Measurements from ENCODE around the gene NTF4. TPM values are rescaled to one million over a fixed set of nuclear protein-coding genes. Genes with fewer than 3 reads are reported as not detected.

Gene NTF4
- total and polyA plus RNA-seq, 8 donors: 0.09 TPM; not detected in 7

DNA sequence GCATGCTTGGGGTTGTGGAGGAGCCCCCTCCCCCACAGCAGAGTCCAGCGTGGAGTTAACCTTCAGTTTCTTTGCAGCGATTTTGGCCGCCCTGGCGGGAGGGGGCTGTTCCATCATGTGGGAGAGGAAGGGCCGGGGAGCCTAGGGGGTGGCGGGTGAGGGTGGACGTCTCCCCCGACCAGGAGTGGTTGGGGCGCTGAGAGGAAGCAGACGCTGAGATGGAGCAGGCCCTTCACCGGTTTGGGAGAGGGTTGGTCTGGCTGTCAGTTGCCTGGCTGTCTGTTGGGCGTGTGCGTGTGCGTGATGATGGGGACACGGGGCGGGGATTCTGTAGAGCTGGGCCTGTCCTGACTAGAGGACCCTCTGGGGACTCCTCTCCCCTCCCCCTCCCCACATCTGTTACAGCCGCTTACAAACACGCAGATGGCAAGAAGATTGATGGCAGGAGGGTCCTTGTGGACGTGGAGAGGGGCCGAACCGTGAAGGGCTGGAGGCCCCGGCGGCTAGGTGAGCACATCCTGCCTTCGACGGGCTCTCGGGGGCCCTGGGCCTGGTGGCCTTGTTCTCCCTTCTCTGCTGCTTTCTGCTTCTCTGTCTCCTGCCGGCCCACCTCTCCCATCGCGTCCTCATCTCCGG, 39.7 kb upstream of the NTF4 start:
- no peaks in the 10 kb centered on the region for H3K4me1 ChIP-seq
- no peak for FAIRE-seq
- peaks cover 0 to 79% (median 25%) of the 10 kb centered on the region in 3 donors for H3K36me3 ChIP-seq
- H3K9me3 ChIP-seq: no peaks in the 10 kb centered on the region
- no peak for DNase-seq
- intact Hi-C loops (cut with DNase I): loop anchor here in 1 of 3 donors (5.0 kb wide), 1 partner anchor 93 kb away; no protein-coding TSS in a partner anchor
- no peak for ATAC-seq
- H3K27me3 ChIP-seq: no peaks in the 10 kb centered on the region
- H3K27ac ChIP-seq: no peak overlapping the region
- 85 to 89% methylated on average over 30 of the region's 30 CpGs for WGBS, 2 donors
- TF ChIP-seq, protein P1, sequence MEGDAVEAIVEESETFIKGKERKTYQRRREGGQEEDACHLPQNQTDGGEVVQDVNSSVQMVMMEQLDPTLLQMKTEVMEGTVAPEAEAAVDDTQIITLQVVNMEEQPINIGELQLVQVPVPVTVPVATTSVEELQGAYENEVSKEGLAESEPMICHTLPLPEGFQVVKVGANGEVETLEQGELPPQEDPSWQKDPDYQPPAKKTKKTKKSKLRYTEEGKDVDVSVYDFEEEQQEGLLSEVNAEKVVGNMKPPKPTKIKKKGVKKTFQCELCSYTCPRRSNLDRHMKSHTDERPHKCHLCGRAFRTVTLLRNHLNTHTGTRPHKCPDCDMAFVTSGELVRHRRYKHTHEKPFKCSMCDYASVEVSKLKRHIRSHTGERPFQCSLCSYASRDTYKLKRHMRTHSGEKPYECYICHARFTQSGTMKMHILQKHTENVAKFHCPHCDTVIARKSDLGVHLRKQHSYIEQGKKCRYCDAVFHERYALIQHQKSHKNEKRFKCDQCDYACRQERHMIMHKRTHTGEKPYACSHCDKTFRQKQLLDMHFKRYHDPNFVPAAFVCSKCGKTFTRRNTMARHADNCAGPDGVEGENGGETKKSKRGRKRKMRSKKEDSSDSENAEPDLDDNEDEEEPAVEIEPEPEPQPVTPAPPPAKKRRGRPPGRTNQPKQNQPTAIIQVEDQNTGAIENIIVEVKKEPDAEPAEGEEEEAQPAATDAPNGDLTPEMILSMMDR (IDR thresholded peaks at IDR 0.05): no peak
- H3K4me3 ChIP-seq: no peak overlapping the region

DNA sequence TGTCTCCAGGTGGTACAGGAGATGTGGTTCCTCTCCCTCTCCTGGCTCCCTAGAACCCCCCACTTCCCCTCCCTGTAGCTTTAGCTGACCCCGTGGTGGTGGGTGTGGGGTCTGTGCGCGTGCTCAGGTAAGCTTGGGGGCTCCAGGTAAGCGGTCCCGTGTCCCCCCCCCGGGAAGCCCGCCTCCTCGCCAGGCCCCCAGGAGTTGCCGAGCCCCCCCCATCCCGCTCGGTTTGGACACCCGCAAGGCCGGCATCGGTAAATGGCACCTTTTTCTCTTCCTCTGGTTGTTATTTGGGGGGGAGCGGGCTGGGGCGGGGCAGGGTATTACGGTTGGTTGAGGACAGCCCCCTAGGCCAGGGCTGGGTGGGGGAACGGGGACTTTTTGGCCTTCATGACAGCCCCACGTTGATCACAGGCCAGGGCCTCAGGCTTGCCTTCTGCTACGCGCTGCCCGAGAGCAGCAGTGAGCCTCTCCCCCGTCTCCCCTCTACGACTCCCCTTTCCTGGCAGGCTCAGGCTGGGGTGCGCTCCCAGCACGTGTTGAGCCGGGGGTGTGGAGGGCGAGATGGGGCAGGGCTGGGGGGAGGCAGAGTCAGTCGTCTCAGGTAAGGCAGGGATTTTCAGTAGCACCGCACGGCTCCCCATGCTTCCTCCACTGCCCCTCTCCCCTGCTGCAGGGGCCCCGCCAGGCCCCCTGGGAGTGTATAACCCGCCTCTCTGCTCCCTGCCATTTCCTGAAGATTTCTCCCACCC, 38.9 kb upstream of the NTF4 start:
- H3K27me3 ChIP-seq: no peaks in the 10 kb centered on the region
- no peak overlapping the region for H3K27ac ChIP-seq
- no peaks in the 10 kb centered on the region for H3K9me3 ChIP-seq
- TF ChIP-seq, protein P1 (IDR thresholded peaks at IDR 0.05): no peak
- intact Hi-C loops (cut with DNase I): loop anchor here in 1 of 3 donors (5.0 kb wide), 1 partner anchor 94 kb away; no protein-coding TSS in a partner anchor
- H3K36me3 ChIP-seq: peaks cover 3 to 80% (median 27%) of the 10 kb centered on the region in 3 donors
- no peaks in the 10 kb centered on the region for H3K4me1 ChIP-seq
- H3K4me3 ChIP-seq: no peak overlapping the region
- FAIRE-seq: no peak
- no peak for DNase-seq
- 88 to 92% methylated on average over 30 to 33 of the region's 33 CpGs for WGBS, 2 donors
- ATAC-seq: no peak

DNA sequence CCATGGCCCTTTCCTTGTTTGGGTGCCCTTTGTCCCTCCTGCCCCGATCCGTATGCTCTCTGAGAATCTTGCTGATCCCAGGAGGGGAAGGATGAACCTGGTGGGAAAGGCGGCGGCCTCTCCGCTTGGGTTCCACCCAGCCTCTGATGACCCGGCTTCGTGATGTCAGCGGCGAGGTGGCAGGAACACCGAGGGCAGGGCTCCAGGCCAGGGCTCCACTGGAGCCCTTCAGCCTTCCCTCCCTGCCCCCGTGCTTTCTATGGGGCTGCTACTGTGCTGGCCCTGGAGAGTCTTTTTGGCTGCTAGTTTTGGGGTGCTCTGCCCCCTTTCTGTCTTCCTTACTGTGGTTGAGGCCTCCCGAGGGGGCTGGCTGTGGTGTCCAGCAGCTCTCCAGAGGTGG, 37.7 kb upstream of the NTF4 start:
- TF ChIP-seq, protein P1 (IDR thresholded peaks at IDR 0.05): no peak
- ATAC-seq (no peak), FAIRE-seq (no peak), DNase-seq (no peak)
- no peaks in the 10 kb centered on the region for H3K9me3 ChIP-seq
- H3K27ac ChIP-seq: no peak overlapping the region
- peaks cover 3 to 70% (median 28%) of the 10 kb centered on the region in 3 donors for H3K36me3 ChIP-seq
- no peaks in the 10 kb centered on the region for H3K27me3 ChIP-seq
- no peaks in the 10 kb centered on the region for H3K4me1 ChIP-seq
- WGBS, 2 donors: 93 to 95% methylated on average over 12 of the region's 12 CpGs
- H3K4me3 ChIP-seq: no peak overlapping the region
- intact Hi-C loops (cut with DNase I): loop anchor here in 1 of 3 donors (5.0 kb wide), 1 partner anchor 95 kb away; no protein-coding TSS in a partner anchor

DNA sequence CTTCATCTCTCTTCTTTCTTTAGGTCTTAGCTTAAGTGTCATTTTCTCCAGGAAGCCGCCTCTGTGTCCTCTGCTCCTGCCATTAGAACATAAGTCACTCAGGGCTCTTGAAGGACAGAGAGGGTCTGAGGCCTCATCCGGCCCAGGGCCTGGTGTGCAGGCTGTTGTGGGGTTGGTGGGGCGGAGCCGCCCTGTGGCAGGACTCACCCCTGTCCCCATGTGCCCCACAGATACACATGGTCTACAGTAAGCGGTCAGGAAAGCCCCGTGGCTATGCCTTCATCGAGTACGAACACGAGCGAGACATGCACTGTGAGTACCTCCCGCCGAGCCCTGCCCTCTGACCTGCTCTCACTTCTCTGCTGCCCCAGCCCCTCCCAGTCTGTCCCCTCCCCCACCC, 36.5 kb upstream of the NTF4 start:
- Histone ChIP-seq H3K9me3 (no peaks in the 10 kb centered on the region), H3K4me3 (no peak overlapping the region), H3K36me3 (peaks cover 3 to 65% (median 24%) of the 10 kb centered on the region in 3 donors), H3K4me1 (no peaks in the 10 kb centered on the region), H3K27ac (no peak overlapping the region), H3K27me3 (no peaks in the 10 kb centered on the region)
- TF ChIP-seq, protein P1 (IDR thresholded peaks at IDR 0.05): no peak
- intact Hi-C loops (cut with DNase I): loop anchor here in 1 of 3 donors (5.0 kb wide), 1 partner anchor 96 kb away; no protein-coding TSS in a partner anchor
- FAIRE-seq (no peak), DNase-seq (no peak), ATAC-seq (no peak)
- 91 to 94% methylated on average over 12 of the region's 12 CpGs for WGBS, 2 donors
